Activated CD4-positive, alpha-beta T cell treated with anti-CD3 and anti-CD28 coated beads, Interleukin-2, amount 50 U/mL, for 4 hours (primary cell): ENCODE data around the gene TMC7.
"Not testable (repeated sequence)": the region's sequence is repeated elsewhere in the genome, so short reads cannot be mapped to it uniquely, and the experiment has no call there.

Experiments used
- DNase-seq, 2 experiments: peaks; one replicate each; pipeline ENCODE4 v3.0.0-alpha.2; 2020

The TMC7 gene

GRCh38 chr16:18984435-18985005 is 786 bp downstream of the TMC7 start:
- DNase-seq: no peak

- not testable (repeated sequence) for DNase-seq
Measured at GRCh38 chr16:18985256-18985655, 1.5 kb downstream of the TMC7 start.

GRCh38 chr16:18991731-18992130 is 8.0 kb downstream of the TMC7 start:
- DNase-seq: not testable (repeated sequence)

- not testable (repeated sequence) for DNase-seq
Measured at GRCh38 chr16:18993531-18993930, 9.8 kb downstream of the TMC7 start.

GRCh38 chr16:18994181-18994580 is 10.4 kb downstream of the TMC7 start:
- not testable (repeated sequence) for DNase-seq

- not testable (repeated sequence) for DNase-seq
Measured at GRCh38 chr16:18995406-18995805, 11.7 kb downstream of the TMC7 start.

- not testable (repeated sequence) for DNase-seq
Measured at GRCh38 chr16:18996536-18996935, 12.8 kb downstream of the TMC7 start.

GRCh38 chr16:18997001-18997400 is 13.3 kb downstream of the TMC7 start:
- not testable (repeated sequence) for DNase-seq

GRCh38 chr16:18999045-18999393 is 15.3 kb downstream of the TMC7 start:
- no peak for DNase-seq

GRCh38 chr16:19001788-19002187 is 18.1 kb downstream of the TMC7 start:
- no peak for DNase-seq

GRCh38 chr16:19003935-19004334 is 20.2 kb downstream of the TMC7 start:
- DNase-seq: no peak

GRCh38 chr16:19005561-19006445 is 22.1 kb downstream of the TMC7 start:
- DNase-seq: no peak

GRCh38 chr16:19006446-19007315 is 22.9 kb downstream of the TMC7 start:
- no peak for DNase-seq

GRCh38 chr16:19008245-19009169 is 24.8 kb downstream of the TMC7 start:
- no peak for DNase-seq

- no peak for DNase-seq
Measured at GRCh38 chr16:19011169-19011731, 27.5 kb downstream of the TMC7 start.

GRCh38 chr16:19014461-19014860 is 30.7 kb downstream of the TMC7 start:
- no peak for DNase-seq

GRCh38 chr16:19017179-19017578 is 33.4 kb downstream of the TMC7 start:
- DNase-seq: no peak

- no peak for DNase-seq
Measured at GRCh38 chr16:19020689-19021088, 37.0 kb downstream of the TMC7 start.

GRCh38 chr16:19021747-19022146 is 38.0 kb downstream of the TMC7 start:
- DNase-seq: no peak

GRCh38 chr16:19027416-19027815 is 43.7 kb downstream of the TMC7 start:
- DNase-seq: no peak

- no peak for DNase-seq
Measured at GRCh38 chr16:19029980-19030379, 46.2 kb downstream of the TMC7 start.

- no peak for DNase-seq
Measured at GRCh38 chr16:19031738-19032137, 48.0 kb downstream of the TMC7 start.
